Ectodermal cell (in vitro differentiated cells): ENCODE measurements around the gene DPF1.

ENCODE experiments used
- H3K27ac ChIP-seq: 2 replicates; pipeline ENCODE4 v1.7.0; 2013; ENCODE audit warnings: mild to moderate bottlenecking, low read depth, low read length; ENCODE audit not compliant: insufficient read depth, poor library complexity, severe bottlenecking
- H3K27me3 ChIP-seq: 2 replicates; pipeline ENCODE4 v1.7.0; 2013; ENCODE audit warnings: mild to moderate bottlenecking, low read length; ENCODE audit not compliant: insufficient read depth, control insufficient read depth, poor library complexity, severe bottlenecking
- H3K36me3 ChIP-seq: one replicate; pipeline ENCODE4 v1.7.0; 2013; ENCODE audit warnings: low read length; ENCODE audit not compliant: control insufficient read depth, insufficient read depth
- H3K4me1 ChIP-seq: one replicate; pipeline ENCODE4 v1.7.0; 2013; ENCODE audit warnings: low read length; ENCODE audit not compliant: control insufficient read depth, insufficient read depth
- H3K4me3 ChIP-seq: 2 replicates; pipeline ENCODE4 v1.7.0; 2013; ENCODE audit warnings: low read depth, low read length, control low read depth; ENCODE audit not compliant: insufficient read depth
- H3K9me3 ChIP-seq: 2 replicates; pipeline ENCODE4 v1.7.0; 2013; ENCODE audit warnings: mild to moderate bottlenecking, low read length, moderate library complexity; ENCODE audit not compliant: control insufficient read depth
- WGBS, 2 experiments: methylation state at CpG; one replicate each; pipeline ENCODE4 v1.1.7; 2013; ENCODE audit warnings: missing lambda C conversion rate in 2 of 2; 5-methylcytosine and 5-hydroxymethylcytosine counted together

DPF1 gene

DNA sequence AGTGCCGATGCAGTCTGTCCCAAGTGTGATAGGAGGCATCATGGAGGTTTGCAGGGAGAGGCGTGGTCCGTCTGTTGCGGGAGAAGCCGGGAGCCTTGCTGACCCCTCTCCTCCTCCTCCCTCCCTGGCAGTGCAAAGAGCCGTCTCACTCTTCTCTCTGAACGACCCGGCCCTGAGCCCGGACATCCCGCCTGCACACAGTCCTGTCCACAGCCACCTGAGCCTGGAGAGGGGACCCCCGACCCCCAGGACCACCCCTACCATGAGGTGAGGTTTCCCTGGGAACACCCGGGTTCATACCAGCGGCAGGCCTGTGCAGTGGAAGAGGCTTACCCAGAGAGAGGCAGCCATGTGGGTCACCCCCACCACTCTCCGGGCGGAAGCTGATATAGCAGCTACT is 22.3 kb downstream of the DPF1 start:
- Histone ChIP-seq H3K4me1 (peaks cover 4% of the 10 kb centered on the region), H3K27me3 (no peaks in the 10 kb centered on the region), H3K9me3 (no peaks in the 10 kb centered on the region)

GRCh38 chr19:38199340-38199739 is 24.7 kb downstream of the DPF1 start:
- Histone ChIP-seq H3K4me1 (no peaks in the 10 kb centered on the region), H3K27me3 (no peaks in the 10 kb centered on the region), H3K36me3 (no peaks in the 10 kb centered on the region), H3K27ac (no peak overlapping the region), H3K4me3 (no peak overlapping the region), H3K9me3 (no peaks in the 10 kb centered on the region)
- 95 to 98% methylated on average over 11 of the region's 11 CpGs for WGBS, 2 experiments

More for the DNA sequence above, 22.3 kb downstream of the DPF1 start:
- Histone ChIP-seq H3K27ac (no peak overlapping the region), H3K36me3 (no peaks in the 10 kb centered on the region), H3K4me3 (no peak overlapping the region)
- 90 to 93% methylated on average over 15 of the region's 15 CpGs for WGBS, 2 experiments

DNA sequence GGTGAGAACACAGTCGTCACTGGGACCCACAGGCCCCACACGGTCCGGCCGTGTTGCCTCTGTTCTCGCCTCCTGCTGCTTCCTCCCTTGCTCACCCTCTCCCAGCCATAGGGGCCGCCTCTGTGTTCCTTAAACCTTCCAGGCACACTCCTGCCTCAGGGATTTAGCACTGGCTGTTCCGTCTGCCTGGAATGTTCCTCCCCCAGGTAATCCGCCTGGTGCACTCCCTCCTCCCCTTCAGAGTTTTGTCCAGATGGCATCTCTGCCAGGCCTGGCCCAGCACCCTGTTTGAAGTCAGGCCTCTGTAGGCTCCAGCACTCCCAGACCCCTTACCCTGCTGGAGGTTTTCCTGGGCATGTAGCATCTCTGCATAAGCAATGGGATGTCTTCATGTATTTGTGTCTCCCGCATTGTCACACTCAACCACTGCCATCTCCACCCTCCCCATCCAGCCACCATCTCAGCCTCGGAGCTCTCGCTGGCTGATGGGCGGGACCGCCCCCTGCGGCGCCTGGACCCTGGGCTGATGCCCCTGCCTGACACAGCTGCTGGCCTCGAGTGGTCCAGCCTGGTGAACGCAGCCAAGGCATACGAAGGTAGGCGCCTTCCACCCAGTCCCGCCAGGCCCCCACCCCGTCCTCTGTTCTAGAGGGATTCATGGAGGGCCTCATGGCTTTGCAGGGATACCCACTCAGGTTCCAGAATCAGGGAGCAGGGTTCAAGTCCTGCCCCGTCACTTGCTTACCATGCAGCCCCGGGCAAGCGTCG is 25.9 kb downstream of the DPF1 start:
- 91% methylated on average over 25 of the region's 25 CpGs for WGBS, 2 experiments
- H3K9me3 ChIP-seq: no peaks in the 10 kb centered on the region
- no peaks in the 10 kb centered on the region for H3K4me1 ChIP-seq
- no peaks in the 10 kb centered on the region for H3K36me3 ChIP-seq
- no peak overlapping the region for H3K27ac ChIP-seq
- H3K4me3 ChIP-seq: no peak overlapping the region
- H3K27me3 ChIP-seq: no peaks in the 10 kb centered on the region

GRCh38 chr19:38196948-38197656 is 26.9 kb downstream of the DPF1 start:
- Histone ChIP-seq H3K4me3 (no peak overlapping the region), H3K36me3 (no peaks in the 10 kb centered on the region), H3K27ac (no peak overlapping the region), H3K4me1 (no peaks in the 10 kb centered on the region), H3K27me3 (no peaks in the 10 kb centered on the region), H3K9me3 (no peaks in the 10 kb centered on the region)
- WGBS, 2 experiments: 93 to 94% methylated on average over 23 of the region's 23 CpGs

GRCh38 chr19:38196245-38196837 is 27.7 kb downstream of the DPF1 start:
- Histone ChIP-seq H3K27ac (no peak overlapping the region), H3K9me3 (no peaks in the 10 kb centered on the region), H3K4me3 (no peak overlapping the region), H3K27me3 (no peaks in the 10 kb centered on the region), H3K36me3 (no peaks in the 10 kb centered on the region), H3K4me1 (no peaks in the 10 kb centered on the region)
- 94% methylated on average over 13 of the region's 13 CpGs for WGBS, 2 experiments

GRCh38 chr19:38195237-38195636 is 28.8 kb downstream of the DPF1 start:
- Histone ChIP-seq H3K9me3 (no peaks in the 10 kb centered on the region), H3K27me3 (no peaks in the 10 kb centered on the region)
- WGBS, 2 experiments: 88 to 90% methylated on average over 10 of the region's 10 CpGs

DNA sequence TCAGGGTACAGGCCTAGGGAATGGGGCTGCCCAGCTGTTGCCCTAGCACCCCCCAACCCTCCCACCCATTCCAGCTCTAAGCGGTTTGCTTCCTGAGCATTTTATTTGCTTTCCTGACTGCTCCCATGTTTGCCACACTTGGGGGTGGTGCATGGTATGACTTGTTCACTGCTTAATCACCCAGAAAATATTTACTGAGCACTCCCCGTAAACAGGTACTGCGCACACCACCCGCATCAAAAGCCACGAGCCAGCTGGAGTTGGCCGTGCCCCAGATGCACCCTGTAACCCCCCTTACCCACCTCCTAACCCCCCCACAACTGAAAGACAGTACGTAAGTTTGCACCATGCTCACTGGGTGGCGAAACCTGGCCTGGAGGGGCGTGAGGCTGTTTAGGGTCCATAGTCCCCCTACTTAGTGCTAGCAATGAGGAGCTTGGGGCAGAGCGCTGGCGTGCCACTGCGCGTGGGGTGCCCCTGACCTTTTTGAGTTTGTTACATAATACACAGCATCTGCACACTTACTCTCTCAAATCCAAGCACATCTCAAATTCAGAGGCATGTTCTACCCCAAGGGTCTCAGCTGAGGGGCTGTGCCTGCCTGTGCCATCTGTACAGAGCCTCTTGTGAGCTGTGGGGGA is 29.8 kb downstream of the DPF1 start:
- Histone ChIP-seq H3K9me3 (no peaks in the 10 kb centered on the region), H3K4me1 (no peaks in the 10 kb centered on the region), H3K4me3 (no peak overlapping the region), H3K27me3 (no peaks in the 10 kb centered on the region), H3K36me3 (no peaks in the 10 kb centered on the region), H3K27ac (no peak overlapping the region)
- 90 to 92% methylated on average over 13 of the region's 13 CpGs for WGBS, 2 experiments

More at GRCh38 chr19:38195237-38195636, 28.8 kb downstream of the DPF1 start:
- H3K4me3 ChIP-seq: no peak overlapping the region
- no peaks in the 10 kb centered on the region for H3K36me3 ChIP-seq
- no peaks in the 10 kb centered on the region for H3K4me1 ChIP-seq
- H3K27ac ChIP-seq: no peak overlapping the region

- no peaks in the 10 kb centered on the region for H3K9me3 ChIP-seq
- H3K4me1 ChIP-seq: no peaks in the 10 kb centered on the region
- no peak overlapping the region for H3K27ac ChIP-seq
- H3K27me3 ChIP-seq: no peaks in the 10 kb centered on the region
- 96 to 97% methylated on average over 29 of the region's 29 CpGs for WGBS, 2 experiments
- no peak overlapping the region for H3K4me3 ChIP-seq
- no peaks in the 10 kb centered on the region for H3K36me3 ChIP-seq
Measured at GRCh38 chr19:38193445-38193844, 30.6 kb downstream of the DPF1 start.

GRCh38 chr19:38191747-38192146 is 32.3 kb downstream of the DPF1 start:
- Histone ChIP-seq H3K36me3 (no peaks in the 10 kb centered on the region), H3K27me3 (no peaks in the 10 kb centered on the region), H3K4me1 (no peaks in the 10 kb centered on the region), H3K4me3 (no peak overlapping the region), H3K9me3 (no peaks in the 10 kb centered on the region), H3K27ac (no peak overlapping the region)
- 92% methylated on average over 13 of the region's 13 CpGs for WGBS, 2 experiments

DNA sequence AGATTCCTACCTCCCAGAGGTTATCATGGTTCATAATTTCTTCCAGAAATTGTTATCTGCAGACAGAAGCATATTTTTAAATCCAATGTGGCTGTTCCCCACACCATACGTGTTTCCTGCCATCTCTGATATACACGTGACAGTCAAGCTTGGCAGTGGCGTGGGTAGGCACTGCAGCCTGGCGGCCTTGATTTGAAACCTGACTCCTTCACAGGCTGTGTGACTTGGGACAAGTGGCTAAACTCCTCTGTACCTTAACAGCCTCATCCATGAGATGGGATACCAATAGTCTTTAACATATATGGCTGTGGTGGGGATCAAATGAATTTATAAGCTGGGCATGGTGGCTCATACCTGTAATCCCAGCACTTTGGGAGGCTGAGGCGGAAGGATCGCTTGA is 33.2 kb downstream of the DPF1 start:
- no peaks in the 10 kb centered on the region for H3K9me3 ChIP-seq
- no peak overlapping the region for H3K27ac ChIP-seq
- H3K27me3 ChIP-seq: no peaks in the 10 kb centered on the region
- 91 to 93% methylated on average over 6 of the region's 6 CpGs for WGBS, 2 experiments
- H3K4me1 ChIP-seq: no peaks in the 10 kb centered on the region
- no peaks in the 10 kb centered on the region for H3K36me3 ChIP-seq
- H3K4me3 ChIP-seq: no peak overlapping the region
